HG02973 (cell line): ENCODE measurements around the gene COL4A2.

Experiments used
- ATAC-seq: cut with Tn5 transposase; IDR thresholded peaks from one replicate; pipeline ENCODE4 v1.9.1; 2021; ENCODE audit warnings: moderate library complexity; ENCODE audit not compliant: unreplicated experiment

COL4A2 gene

DNA sequence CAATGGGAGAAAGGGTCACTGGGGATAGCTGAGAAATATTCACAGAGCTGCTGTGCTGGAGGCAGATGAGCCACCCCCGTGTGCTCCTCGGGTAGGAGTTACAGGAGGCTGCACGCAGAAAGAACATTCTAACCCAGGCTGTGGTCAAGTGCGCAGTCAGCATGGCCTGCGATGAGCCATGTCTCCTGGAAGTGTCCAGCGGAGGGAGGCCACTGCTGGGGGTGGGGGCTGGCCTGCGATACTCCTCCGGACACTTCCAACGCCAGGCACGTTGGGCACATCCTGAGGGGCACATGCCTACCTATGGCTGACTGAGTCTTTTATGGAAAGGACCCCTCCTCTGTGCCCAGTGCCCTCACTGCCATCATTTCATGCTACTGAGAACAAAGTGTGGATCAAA is 198.5 kb downstream of the COL4A2 start:
- no peak for ATAC-seq

DNA sequence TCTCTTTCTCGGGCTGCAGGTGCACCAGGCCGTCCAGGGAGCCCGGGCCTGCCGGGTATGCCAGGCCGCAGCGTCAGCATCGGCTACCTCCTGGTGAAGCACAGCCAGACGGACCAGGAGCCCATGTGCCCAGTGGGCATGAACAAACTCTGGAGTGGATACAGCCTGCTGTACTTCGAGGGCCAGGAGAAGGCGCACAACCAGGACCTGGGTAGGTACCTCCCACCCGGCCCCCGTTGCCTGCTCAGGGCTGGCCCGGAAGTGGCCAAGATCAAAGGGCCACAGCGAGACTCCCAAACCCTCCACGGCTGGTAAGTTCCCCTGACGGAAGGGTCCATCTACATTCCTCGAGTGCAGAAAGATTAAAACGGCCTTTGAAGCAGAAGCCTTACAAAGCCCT is 199.3 kb downstream of the COL4A2 start:
- ATAC-seq: no peak

DNA sequence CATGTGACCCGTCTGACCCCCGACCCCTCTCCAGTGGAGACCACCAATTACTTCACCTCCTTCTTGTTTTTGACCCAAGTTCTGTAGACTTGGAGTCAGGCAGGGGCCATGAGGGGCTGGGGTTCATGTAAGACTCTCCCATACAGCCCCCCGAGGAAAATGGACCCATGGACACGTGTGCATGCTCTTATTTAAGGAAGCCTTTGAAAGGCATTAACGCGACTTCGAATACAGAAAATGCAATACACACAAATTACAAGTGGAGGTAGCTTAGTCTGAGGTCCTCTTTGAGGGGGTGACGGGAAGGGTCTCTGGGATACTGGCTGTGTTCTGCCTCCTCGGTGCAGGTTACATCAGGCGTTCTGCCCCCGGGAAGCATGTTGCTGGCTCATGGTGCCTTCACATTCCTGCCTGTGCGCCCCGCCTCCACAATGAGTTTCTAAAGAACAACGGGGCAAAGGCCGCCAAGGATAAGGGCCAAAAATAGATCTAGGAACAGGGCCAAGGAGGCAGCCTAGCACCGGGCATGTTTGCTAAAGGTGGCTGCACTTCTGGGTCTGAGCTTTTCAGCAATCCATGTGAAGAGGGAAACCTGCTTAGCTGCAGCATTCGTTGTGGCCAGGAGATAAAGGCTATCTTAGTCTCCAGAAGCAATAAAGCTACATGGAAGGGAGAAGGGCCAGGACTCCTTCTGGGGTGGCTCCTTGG is 199.9 kb downstream of the COL4A2 start:
- ATAC-seq: no peak

DNA sequence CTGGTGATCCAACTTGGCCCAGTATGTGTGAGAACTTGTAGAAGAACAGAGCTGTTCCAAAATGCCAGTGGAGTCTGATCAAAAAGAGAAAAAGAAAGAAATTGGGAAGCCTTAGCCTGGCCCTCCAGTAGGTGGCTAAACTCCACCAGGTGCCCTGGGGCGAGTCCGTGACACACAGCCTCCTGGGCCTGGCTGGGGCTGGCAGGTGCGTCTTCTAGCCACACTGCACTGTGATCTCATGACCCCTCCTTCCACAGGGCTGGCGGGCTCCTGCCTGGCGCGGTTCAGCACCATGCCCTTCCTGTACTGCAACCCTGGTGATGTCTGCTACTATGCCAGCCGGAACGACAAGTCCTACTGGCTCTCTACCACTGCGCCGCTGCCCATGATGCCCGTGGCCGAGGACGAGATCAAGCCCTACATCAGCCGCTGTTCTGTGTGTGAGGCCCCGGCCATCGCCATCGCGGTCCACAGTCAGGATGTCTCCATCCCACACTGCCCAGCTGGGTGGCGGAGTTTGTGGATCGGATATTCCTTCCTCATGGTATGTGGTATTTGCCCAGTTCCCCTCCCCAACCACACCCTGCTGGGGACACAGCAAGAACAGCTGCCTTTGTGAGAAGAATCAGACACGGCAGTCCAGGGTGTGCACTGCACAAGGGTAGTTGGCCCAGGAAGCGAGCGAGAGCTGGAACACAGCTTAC is 200.7 kb downstream of the COL4A2 start:
- ATAC-seq: no peak

DNA sequence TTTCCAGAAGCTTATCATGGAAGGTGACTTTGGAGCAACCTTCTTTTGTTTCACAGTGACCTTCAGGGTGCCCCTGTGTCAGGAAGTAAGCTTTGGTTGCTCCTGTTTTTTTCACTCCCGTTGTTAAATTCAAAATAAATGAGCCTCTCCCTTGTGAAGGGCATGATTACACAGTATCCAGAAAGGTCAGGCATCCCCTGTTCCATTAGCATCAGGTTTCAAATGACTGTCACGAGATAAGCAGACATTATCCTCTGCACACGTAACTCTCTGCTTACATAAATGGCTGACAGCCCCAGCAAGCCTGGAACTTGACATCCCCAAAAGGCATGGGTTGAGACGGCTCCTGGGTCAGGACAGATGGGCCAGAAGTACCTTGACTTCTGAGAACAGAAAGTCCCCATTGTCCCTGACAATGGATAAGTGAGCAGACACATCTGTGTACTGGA is 202.4 kb downstream of the COL4A2 start:
- ATAC-seq: no peak

DNA sequence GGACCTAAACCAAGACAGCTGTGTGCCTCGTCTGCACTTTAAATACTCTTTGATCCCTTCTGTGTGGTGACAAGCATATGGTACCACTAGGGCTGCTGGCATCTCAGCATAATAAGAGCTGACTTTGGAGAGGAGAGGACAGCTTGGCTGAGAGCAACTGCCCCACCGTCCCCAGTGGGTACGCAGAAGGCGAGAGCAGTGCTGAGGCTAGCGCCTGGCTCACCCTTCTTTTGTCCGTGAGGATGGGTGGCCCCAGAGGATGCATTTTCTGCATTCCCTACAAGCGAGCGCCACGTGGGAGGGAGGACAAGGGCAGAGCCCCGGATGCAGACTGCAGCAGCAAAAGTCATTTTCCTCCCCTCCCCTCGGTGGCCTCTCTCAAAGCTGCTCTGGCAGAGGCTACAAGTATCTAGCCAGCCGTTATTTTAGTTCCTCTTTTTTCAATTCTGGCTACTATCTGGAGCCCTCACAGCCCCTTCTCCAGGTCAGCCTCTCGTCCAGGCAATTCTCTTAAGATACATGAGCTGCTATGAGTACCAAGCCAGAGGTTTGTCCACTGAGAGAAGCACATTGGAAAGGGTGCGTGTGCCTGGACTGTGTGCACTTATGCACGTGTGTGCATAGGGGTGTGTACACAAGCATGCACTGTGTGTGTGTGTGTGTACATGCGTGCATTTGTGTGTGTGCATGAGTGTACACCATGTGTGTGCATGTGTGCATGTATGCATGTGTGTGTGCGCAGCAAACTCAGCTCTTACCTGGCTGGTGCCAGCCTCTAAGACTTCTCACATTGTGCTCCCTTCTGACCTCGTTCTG is 203.1 kb downstream of the COL4A2 start:
- peak; percentile 56 for ATAC-seq

DNA sequence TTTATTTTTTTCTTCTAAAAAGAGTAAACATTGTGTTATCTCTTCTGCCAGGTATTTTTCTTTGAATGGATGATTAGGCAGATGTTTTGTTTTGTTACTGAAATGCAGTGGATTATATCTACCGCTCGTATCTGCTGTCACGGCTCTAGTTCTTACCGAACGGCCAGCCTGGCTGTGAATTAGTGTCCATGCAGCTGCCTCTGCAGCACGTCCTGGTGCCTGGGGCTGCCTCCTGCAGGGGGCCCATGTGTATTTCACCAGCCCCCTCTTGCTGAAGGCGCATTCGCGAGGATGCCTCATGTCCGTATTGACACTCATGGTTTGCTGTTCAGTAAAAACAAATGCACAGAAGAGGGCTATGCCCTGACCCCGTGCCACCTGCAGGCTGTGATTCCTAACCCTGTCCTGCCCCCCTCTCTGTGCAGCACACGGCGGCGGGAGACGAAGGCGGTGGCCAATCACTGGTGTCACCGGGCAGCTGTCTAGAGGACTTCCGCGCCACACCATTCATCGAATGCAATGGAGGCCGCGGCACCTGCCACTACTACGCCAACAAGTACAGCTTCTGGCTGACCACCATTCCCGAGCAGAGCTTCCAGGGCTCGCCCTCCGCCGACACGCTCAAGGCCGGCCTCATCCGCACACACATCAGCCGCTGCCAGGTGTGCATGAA is 204.6 kb downstream of the COL4A2 start:
- no peak for ATAC-seq

DNA sequence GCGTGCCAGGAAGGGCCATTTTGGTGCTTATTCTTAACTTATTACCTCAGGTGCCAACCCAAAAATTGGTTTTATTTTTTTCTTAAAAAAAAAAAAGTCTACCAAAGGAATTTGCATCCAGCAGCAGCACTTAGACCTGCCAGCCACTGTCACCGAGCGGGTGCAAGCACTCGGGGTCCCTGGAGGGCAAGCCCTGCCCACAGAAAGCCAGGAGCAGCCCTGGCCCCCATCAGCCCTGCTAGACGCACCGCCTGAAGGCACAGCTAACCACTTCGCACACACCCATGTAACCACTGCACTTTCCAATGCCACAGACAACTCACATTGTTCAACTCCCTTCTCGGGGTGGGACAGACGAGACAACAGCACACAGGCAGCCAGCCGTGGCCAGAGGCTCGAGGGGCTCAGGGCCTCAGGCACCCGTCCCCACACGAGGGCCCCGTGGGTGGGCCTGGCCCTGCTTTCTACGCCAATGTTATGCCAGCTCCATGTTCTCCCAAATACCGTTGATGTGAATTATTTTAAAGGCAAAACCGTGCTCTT is 205.2 kb downstream of the COL4A2 start:
- no peak for ATAC-seq

DNA sequence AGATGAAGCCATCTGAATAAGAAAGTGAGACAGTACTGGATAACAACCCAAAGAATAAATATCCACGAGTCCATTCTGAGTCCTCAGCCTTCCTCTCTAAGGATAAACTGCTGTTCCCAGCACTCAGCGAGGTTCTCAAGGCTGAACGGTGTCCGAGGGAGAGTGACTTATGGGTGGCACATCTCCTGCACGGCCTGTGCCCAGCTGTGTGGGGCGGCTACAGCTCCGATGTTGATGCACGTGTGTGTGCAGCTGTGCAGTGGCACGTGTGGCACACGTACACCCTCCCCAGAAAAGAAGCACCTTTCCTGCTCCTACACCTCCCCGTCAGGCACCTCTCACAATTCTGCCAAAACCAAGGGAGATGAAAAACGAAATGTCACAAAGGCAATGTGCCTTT is 209.4 kb downstream of the COL4A2 start:
- no peak for ATAC-seq

DNA sequence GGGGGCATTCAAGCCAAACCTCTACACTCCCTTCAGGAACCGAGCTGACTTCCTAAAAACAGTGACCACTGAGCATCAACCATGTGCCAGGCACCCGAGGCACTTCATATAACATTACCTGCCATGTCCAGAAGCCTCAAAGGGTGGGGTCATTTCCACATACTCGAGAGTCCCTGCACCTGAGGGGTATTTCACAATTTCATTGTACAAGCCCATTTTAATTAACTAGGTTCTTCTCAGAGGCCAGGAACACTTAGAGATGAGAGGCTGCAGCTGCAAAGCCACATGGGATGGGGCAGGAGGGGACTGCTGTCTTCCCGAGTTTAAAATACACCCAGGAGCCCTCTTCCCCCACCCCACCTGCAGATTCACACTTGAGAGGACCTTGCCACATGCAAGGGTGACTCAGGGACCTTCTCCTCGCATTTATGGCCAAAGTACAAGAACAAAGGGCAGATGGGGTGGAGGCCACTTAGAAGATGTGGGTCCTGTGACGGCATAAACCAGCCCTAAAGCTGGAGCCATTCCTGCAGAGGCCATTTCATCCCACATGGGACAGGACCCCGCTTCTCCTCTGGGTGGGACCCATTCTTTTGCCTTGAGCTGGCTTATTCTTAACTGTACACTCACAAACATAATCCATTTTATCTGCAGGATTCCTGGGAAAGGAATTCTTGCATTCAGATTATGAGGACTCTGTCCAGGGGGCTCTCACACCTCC is 210.6 kb downstream of the COL4A2 start:
- ATAC-seq: no peak

DNA sequence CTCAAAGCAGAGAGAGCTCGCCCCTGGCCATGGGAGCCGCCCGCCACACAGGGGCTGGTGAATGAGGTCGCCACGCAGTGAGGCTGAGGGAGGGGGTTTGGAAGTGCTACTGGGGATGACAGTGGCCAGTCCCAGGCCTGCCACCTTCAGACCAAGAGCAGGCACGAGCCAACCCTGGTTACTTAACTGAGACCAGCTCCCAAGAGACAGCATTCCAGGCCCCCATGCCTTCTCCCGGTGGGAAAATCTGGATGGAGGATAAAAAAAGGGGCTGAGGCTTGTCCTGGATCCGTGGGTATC is 211.1 kb downstream of the COL4A2 start:
- ATAC-seq: no peak

DNA sequence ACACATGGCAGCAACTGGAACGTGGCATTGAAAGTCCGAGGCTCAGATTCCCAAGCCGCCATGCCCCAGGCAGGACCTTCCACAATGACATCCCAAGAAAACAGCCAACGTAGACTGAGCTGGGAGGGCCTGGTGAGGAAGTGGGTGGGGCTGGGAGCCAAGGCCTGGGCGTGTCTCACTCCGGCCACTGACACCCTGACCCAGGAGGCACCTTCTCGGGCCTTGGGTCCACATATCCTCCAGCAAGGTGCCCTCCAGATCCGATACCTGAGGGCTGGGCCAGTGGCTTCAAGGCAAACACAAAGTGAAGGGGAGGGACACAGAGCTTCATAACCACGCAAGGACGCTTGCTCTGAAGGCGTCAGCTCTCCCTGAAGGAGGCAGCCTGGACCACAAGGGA is 211.5 kb downstream of the COL4A2 start:
- ATAC-seq: no peak

DNA sequence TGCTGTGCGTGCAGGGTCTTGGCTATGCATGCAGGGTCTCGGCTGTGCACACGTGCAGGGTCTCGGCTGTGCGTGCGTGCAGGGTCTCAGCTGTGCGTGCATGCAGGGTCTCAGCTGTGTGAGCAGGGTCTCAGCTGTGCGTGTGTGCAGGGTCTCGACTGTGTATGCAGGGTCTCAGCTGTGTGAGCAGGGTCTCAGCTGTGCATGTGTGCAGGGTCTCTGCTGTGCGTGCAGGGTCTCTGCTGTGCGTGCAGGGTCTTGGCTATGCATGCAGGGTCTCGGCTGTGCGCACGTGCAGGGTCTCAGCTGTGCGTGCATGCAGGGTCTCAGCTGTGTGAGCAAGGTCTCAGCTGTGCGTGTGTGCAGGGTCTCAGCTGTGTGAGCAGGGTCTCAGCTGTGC is 212.0 kb downstream of the COL4A2 start:
- ATAC-seq: no peak

DNA sequence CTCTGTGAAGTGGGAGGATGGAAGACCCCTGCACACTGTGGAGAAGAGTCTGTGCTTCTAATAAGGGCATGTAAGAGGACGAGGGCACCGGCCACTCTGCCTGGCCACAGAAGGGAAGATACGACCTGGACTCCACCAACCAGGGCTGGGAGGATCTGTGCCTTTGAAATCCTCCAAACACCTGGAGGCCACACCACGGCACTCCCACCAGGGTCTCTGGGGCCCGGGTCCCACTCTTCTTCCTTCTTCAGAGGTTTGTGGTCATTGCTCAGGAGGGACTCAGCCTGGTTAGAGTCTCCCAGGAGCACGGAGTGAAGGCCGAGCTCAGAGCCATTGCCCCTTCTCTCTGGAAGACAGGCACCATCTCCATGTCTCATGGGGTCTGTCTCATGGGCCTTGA is 212.4 kb downstream of the COL4A2 start:
- ATAC-seq: no peak

DNA sequence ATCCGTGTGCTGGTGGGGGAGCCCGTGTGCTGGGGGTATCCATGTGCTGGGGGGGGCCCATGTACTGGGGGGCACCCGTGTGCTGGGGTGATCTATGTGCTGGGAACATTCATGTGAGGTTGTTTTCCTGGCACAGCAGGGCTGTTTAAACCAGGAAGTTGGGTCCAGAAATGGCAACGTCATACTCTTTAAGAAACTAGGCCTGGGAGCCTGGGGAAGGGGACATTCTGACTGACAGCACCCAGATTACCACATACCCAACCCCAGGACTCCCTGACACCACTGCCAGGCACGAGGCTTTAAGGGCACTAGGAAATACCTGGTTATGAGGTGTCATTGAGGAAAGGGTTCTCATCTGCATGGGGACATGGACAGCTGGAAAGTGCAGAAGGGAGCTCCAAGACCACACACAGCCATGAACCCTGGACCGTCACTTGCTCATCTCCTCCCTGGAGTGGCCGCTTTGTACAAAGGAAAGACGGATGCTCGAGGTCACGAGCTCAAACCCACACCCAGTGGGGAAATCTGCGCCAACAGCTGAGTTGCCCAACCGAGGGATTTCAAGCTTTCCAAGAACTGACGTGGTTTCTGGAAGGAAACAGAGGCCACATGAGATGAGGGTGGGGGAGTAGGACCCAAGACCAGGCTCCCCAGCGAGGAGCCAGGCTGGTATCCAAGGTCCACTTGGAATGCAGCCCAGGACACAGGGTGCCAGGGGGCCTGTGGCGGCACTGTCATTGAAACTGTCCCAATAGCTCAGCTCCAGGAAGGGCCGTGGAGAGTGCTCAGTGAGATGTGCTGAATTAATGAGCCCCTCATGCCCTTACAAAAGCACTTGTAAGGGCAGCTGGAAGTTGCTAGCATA is 213.6 kb downstream of the COL4A2 start:
- no peak for ATAC-seq

DNA sequence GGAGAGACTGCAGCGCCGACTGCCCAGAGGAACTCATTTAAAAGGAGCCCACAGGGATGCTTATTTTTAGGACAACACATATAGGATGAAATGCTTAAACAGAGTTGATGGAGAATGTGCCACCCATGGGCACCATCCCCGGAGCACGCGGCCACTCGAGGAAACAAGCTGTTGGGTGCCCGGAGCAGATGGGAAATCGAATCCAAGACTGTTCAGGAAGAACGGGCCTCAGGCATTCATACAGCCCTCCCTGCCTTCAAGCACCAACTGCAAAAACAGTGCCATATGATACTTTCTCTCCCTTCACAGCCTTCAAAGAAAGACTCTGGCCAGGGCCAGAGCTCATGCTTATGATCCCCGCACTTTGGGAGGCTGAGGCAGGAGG is 214.2 kb downstream of the COL4A2 start:
- no peak for ATAC-seq

DNA sequence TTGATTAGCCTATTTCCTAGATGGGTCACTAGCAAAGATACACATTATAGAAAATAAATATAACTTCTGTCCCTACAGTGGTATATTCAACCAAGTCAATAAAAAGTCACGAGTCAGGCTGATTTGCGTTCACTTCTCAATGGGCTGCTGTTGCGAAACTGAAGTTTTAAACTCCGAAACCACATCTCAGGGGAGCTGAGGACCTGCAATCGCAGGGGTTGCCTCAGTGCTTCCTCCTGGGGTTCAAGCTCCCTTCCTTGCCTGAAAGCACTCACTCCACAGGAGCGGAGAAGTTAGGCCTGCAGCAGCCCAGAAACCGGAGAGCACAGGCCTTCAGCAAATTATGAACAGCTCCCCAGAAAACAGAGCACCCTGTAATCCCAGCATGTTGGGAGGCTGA is 214.9 kb downstream of the COL4A2 start:
- ATAC-seq: no peak

DNA sequence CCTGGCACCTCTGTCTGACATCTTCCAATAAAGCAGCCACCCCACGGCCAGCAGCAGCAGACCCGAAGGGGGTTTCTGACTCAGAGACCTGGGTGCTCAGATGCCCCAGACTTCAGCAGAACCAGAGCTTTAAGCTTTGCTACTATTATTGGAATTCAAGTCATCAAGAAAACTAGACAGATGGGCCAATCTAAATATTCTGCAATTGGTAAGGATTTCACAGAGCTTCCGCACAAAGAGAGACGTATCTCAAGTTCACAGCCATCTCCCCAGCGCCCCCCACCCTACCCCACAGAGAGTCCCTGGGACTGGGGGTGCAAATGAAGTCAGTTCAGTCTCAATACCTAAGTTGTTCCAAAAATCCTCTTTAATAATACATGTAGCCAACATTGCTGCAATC is 215.6 kb downstream of the COL4A2 start:
- no peak for ATAC-seq

DNA sequence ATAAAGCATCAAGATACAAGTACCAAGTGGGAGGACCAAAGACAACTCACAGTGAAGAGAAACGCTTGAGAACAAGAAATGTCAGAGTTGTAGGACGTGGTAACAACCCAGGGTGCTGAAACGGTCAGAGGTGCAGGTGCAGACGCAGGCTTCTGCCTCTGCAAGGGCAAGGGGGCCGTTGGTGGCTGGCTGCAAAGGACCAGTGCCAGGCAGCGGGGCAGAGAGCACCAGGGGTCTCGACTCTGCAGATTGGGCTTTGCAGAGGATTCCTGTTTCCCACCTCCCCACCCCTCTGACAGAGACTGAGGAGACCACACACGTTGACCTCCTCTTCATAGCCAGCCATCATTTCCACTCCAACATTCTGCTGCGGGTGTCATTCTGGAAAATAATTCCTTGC is 216.1 kb downstream of the COL4A2 start:
- no peak for ATAC-seq
